ENCODE measurements around the gene LNPEP. TPM values are rescaled to one million over a fixed set of nuclear protein-coding genes. Genes with fewer than 3 reads are reported as not detected.
"Not testable (repeated sequence)": the region's sequence is repeated elsewhere in the genome, so short reads cannot be mapped to it uniquely, and the experiment has no call there.

Gene LNPEP
- total RNA-seq, 1 donor from 2014 or later: 19.6 TPM

GRCh38 chr5:97078958-97079743, 143.3 kb downstream of the LNPEP start:
- Mint-ChIP-seq H3K36me3 (no peaks in the 10 kb centered on the region), H3K4me3 (no peak overlapping the region), H3K4me1 (peaks cover 15% of the 10 kb centered on the region), H3K9me3 (peaks cover 2% of the 10 kb centered on the region), H3K27me3 (ENCODE audit: insufficient read depth, low read depth) (no peaks in the 10 kb centered on the region), H3K27ac (no peak overlapping the region)
- DNase-seq (ENCODE audit: low spot score): peak; percentile 26
- Histone ChIP-seq H3F3A (ENCODE audit: low read depth) (no peaks in the 10 kb centered on the region), H3K27ac (peak overlapping the region; percentile 7), H3K4me2 (no peak overlapping the region), H3K79me2 (ENCODE audit: low read depth) (no peaks in the 10 kb centered on the region), H3K4me1 (peaks cover 16% of the 10 kb centered on the region), H3K4me3 (no peak overlapping the region), H3K36me3 (no peaks in the 10 kb centered on the region), H3K9ac (no peak overlapping the region), H2AFZ (replicated peaks) (peak overlapping the region; percentile 69), H3K27me3 (no peaks in the 10 kb centered on the region), H4K20me1 (ENCODE audit: low read depth) (no peaks in the 10 kb centered on the region), H3K9me3 (ENCODE audit: low read depth) (no peaks in the 10 kb centered on the region)
- TF ChIP-seq CTCF (IDR thresholded peaks at IDR 0.05): no peak
- TF ChIP-seq EZH2 (IDR thresholded peaks at IDR 0.05): no peak
- TF ChIP-seq EZH2phosphoT487 (IDR thresholded peaks at IDR 0.05): no peak

- H3K9me3 ChIP-seq (ENCODE audit: low read depth); H3K9ac ChIP-seq; H3K27ac ChIP-seq; H3K27me3 ChIP-seq; H3K36me3 ChIP-seq; H3K4me2 ChIP-seq; H3K4me1 ChIP-seq; DNase-seq (ENCODE audit: low spot score); H4K20me1 ChIP-seq (ENCODE audit: low read depth); H3K4me3 ChIP-seq; H3F3A ChIP-seq (ENCODE audit: low read depth); H3K36me3 Mint-ChIP-seq; H2AFZ ChIP-seq (replicated peaks); H3K4me3 Mint-ChIP-seq; H3K4me1 Mint-ChIP-seq; H3K27me3 Mint-ChIP-seq (ENCODE audit: insufficient read depth, low read depth); H3K79me2 ChIP-seq (ENCODE audit: low read depth); H3K9me3 Mint-ChIP-seq: not testable (repeated sequence)
- peak overlapping the region; percentile 54 for H3K27ac Mint-ChIP-seq
These were observed 149.0 kb downstream of the LNPEP start for GRCh38 chr5:97084782-97085458.

- peaks cover 6% of the 10 kb centered on the region for H3K27me3 Mint-ChIP-seq (ENCODE audit: insufficient read depth, low read depth)
- Histone ChIP-seq H3K4me1 (no peaks in the 10 kb centered on the region), H3K9me3 (ENCODE audit: low read depth) (no peaks in the 10 kb centered on the region), H2AFZ (replicated peaks) (no peak overlapping the region), H3K4me2 (no peak overlapping the region), H3K36me3 (no peaks in the 10 kb centered on the region), H4K20me1 (ENCODE audit: low read depth) (no peaks in the 10 kb centered on the region), H3K9ac (no peak overlapping the region), H3K4me3 (no peak overlapping the region), H3K27me3 (no peaks in the 10 kb centered on the region), H3K27ac (no peak overlapping the region), H3F3A (ENCODE audit: low read depth) (no peaks in the 10 kb centered on the region), H3K79me2 (ENCODE audit: low read depth) (no peaks in the 10 kb centered on the region)
- H3K4me1 Mint-ChIP-seq: peaks cover 5% of the 10 kb centered on the region
- H3K27ac Mint-ChIP-seq: no peak overlapping the region
- no peak for DNase-seq (ENCODE audit: low spot score)
- no peak overlapping the region for H3K4me3 Mint-ChIP-seq
- no peak for TF ChIP-seq CTCF (IDR thresholded peaks at IDR 0.05)
- no peak for TF ChIP-seq EZH2 (IDR thresholded peaks at IDR 0.05)
- no peak for TF ChIP-seq EZH2phosphoT487 (IDR thresholded peaks at IDR 0.05)
- H3K36me3 Mint-ChIP-seq: peaks cover 10% of the 10 kb centered on the region
- peaks cover 9% of the 10 kb centered on the region for H3K9me3 Mint-ChIP-seq
These were observed 149.7 kb downstream of the LNPEP start for GRCh38 chr5:97085459-97086181.

Small RNA genes within 50 kb of the gene (small RNA-seq; reads per million reads assigned to genes)
- not detected for gene RF00019

Other genes starting within 250 kb of the LNPEP start
- 17.2 and 21.5 TPM in 2 replicates for gene ERAP1, start 128.1 kb upstream of the LNPEP start, total RNA-seq (ENCODE audit: low replicate concordance)
- gene ERAP2, start 59.6 kb upstream of the LNPEP start, total RNA-seq (ENCODE audit: low replicate concordance): not detected in 2 replicates
- gene LIX1, start 206.5 kb downstream of the LNPEP start, total RNA-seq (ENCODE audit: low replicate concordance): 114 and 164 TPM in 2 replicates
- gene RIOK2, start 247.2 kb downstream of the LNPEP start, total RNA-seq (ENCODE audit: low replicate concordance): 29.0 and 33.1 TPM in 2 replicates

Data from neural progenitor cell (in vitro differentiated cells).